CD4-positive, alpha-beta T cell treated with Interleukin-4 for 1 hour (primary cell): ENCODE measurements around the gene DGKE.

Experiments
- DNase-seq, 2 donors: peaks; one replicate each; pipeline ENCODE4 v3.0.0-alpha.2; 2020 to 2022

DGKE gene

DNA sequence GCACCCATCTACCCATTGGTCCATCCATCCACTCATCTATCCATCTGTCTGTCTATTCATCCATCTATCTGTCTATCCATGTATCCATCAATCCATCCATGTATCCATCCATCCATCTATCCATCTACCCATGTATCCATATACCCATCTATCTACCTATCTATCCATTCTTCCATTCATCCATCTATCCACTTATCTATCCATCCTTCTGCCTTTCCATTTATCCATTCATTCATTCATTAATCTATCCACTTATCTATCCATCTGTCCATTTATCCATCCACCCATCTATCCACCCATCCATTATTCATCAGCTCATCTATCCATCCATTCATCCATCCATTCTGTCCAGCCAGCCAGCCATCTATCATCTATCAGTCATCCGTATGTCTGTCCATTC is 58.4 kb downstream of the DGKE start:
- DNase-seq: no peak

DNA sequence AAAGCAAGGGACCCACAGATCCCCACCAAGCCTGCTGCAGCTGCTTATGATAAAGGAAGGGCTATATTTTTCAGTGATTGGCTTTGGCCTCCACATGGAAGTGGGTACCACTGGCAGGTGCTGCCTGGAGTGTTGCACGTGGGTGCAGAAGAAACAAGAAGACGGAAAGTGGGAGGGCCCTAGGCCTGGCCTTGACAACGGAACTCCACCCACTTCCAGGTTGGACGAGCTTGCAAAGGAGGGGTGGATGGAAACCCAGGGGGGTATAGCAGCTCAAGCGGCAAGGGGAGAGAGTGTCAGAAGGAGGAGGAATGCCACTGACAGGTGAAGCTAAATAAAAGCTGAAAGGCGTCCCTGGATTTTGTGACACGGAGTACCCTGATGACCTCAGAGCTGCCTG is 59.6 kb downstream of the DGKE start:
- no peak for DNase-seq

DNA sequence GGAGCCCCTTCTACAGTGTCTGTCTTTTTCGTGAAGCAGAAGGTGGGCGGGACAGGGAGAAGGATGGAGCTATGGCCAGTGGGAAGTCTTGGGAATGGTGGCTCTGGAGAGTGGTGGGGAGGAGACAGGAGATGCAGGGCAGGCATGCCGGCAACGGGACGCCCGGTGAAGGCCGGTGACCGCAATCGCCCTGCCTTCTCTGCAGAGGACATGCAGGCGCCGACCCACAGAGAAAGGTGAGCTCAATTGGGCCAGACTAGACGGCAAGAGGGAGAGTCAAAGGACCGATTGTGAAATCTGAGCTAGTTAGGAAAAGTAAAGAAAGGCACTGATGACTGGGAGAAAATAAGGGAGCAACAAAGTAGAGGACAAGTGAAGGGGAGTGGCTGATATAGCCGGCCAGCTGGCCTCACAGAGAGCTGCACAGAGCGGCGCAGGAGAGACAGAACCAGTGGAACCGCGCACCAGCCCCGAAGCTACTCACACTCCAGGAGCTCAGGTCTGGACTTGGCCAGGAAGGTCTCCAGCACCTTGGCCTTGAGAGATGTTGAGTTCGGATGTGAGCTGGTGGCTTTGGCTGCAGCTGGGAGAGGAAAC is 61.0 kb downstream of the DGKE start:
- DNase-seq: no peak

DNA sequence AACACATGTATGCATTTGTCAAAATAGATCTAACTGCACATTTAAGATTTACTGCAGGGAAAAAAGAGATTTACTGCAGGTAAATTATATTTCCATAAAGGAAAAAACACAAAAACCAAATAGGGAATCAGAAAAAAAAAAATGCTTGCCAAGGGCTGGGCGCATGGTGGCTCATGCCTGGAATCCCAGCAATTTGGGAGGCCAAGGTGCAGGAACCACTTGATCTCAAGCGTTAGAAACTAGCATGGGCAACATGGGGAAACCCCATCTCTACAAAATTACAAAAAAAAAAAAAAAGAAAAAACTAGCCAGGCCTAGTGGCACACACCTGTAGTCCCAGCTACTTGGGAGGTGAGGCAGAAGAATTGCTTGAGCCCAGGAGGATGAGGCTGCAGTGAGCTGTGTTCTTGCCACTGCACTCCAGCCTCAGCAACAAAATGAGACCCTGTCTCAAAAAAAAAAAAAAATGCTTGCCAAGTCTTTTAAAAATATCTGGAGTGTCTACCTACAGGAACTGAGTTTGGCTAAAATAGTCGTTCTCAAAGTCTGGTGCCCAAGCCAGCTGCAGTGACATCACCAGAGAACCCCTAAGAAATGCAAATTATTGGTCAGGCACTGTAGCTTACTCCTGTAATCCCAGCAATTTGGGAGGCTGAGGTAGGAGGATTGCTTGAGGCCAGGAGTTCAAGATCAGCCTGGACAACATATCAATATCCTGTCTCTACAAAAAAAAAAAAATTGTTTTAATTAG is 62.4 kb downstream of the DGKE start:
- DNase-seq: no peak

DNA sequence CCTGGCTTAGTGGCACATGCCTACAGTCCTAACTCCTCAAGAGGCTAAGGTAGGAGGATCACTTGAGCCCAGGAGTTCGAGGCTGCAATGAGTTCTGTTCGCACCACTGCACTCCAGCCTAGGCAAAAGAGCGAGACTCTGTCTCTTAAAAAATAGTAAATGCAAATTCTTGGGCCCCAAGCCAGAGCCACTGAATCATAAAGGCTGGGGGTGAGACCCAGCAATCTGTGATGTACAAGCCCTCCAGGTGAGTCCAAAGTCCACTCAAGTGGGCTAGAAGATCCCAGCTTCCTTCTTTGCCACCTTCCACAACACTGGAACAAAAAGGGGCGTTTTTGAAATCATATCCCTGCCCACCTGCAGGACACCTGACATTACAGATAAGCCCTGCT is 63.0 kb downstream of the DGKE start:
- no peak for DNase-seq

DNA sequence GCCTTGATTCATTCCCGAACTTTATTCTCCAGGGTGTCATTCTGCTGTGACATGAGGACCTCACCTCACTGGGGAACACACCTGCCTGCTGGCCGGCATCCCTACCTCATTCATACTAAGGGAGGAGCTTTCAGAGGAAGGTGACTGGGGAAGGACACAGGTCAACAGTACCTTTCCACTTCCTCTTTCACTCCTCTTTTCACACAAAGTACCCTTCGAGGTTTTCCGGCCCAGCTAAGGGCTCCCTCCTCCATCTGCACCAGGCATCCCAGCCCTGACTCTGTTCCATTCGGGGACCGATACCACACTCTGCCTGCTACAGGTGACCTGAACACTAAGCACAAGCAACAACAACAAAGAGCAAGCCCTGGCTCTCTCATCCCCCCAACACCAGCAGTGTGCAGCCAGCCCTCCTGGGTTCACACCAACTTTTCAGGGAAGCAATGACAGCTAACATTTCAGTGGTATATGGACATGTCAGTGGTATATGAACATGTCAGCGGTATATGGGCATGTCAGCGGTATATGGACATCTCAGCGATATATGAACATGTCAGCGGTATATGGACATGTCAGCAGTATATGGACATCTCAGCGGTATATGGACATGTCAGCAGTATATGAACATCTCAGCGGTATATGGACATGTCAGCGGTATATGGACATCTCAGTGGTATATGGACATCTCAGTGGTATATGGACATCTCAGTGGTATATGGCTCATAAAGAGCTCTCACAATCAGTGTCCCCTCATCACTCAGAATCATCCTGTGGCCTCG is 63.9 kb downstream of the DGKE start:
- no peak for DNase-seq

DNA sequence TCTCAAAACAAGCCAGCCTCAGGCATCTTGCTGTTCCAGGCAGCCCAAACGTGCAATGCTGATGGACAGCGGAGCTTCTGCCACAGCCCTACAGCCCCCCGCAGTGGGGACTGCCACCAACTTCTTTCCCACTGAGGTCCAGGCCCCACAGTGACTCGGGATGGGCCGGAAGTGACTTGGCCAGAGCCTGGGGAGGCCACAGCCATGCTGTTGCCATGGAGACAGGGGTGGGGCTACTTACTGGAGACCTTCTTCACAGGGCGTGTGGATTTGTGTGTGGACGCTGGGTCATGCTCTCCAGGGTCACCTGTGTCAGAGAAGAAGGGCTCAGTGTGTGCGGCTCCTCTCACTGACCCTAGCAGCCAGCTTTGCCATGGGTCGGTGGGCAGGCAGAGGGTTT is 64.9 kb downstream of the DGKE start:
- DNase-seq: no peak

DNA sequence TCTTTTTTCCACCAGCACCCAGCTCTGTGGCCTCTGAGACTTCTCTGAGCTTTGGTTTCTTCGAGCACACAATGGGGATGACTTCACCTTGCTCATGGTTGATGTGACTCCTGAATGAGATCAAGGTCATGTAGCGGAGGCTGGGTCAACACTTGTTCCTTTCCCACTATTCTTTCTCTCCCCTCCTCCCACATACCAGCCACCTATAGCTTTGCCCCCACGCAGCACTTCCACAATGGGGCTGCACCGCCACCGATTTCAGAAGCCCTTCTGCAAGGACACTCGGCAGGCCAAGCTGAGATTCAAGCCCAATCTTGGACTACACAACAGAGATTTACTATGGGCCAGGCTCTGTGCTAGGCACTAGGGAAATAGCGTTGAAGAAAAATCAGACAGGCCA is 65.5 kb downstream of the DGKE start:
- no peak for DNase-seq

DNA sequence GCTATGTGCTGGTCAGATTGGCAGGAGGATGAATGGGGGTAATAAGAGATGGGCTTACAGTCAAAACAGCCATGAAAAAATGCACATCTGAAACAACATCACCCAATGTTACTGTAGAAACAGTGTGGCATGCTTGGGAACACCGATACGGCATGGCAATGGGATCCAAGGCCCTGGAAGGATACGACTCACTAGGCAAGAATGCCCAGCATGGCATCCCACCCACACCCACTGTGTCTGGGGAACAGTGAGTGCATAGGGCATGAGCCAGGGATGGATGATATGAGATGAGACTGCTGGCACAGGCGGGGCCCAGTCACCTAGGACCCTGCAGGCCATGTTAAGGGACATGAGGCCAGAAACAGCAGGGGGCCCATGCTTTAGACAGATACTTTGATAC is 68.4 kb downstream of the DGKE start:
- no peak for DNase-seq

DNA sequence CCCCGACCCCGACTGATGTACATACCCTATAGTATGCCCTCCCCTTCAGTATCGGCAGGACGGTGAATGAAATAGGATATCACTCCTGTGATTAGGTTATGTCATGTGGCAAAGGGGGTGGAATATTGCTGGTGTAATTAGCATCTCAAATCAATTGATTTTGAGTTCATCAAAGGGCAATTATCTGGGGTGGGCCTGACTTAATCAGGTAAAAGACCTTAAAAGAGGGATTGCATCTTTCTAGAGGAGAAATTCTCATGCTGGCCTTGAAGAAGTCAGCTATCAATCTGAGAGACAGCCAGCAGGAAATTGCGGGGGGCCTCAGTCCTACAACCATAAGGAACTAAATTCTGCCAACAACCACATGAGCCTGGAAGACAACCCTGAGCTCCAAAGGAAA is 69.6 kb downstream of the DGKE start:
- no peak for DNase-seq

DNA sequence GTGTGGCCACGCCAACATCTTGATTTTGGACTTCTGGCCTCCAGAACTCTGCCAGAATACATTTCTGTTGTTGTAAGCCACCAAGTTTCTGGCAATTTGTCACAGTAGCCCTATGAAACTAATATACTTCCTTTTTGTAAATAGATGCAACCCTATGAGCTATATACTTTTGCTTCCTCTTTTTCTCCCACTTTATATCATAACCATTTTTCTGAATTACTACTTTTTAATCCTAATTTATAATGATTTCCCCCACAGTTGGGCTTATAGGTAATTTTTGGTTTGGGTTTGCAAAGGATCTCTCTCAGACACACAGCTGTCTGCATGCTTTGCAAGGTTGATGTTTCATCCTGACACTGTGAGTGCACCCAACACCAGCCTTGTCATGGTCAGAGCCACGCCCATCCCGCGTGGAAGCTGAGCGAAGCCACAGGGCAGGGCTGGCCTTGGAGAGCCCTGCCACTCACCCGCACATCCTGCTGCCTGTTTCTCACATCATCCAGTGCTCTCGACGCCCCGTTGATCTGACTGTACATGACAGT is 74.1 kb downstream of the DGKE start:
- peak; percentile 26 to 75 for DNase-seq

DNA sequence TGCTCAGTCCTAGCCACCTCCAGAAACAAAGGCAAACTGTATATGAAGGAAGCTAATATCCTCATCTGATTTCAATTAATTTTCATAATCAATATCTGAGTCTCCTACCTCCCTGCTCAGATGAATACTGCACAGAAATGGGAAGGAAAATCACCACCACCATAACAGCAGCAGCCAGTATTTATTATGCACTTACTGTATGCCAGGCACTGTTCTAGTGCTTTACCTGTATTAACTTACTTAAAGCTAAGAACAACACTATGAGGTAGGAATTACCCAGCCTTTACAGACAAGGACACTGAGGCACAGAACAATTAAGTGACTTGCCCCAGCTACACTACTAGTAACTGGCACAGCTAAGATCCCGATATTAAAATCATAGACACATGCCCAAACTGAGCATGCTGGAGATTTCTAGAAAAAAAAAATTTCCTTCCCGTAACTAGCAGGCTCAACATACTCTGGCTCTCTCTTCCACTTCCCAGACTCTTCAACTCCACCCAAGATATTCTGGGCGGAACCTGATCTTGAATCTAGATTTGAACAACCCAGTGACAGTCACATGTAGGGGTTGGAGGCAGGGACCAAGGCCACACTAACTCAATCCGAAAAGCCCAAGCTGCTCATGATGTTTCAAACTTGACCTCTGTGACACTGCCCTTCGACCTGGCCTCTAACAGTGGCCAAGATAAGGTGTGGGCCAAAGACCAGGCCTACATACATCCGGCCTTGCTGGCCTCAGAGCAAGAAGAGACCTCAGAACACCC is 76.0 kb downstream of the DGKE start:
- no peak for DNase-seq

DNA sequence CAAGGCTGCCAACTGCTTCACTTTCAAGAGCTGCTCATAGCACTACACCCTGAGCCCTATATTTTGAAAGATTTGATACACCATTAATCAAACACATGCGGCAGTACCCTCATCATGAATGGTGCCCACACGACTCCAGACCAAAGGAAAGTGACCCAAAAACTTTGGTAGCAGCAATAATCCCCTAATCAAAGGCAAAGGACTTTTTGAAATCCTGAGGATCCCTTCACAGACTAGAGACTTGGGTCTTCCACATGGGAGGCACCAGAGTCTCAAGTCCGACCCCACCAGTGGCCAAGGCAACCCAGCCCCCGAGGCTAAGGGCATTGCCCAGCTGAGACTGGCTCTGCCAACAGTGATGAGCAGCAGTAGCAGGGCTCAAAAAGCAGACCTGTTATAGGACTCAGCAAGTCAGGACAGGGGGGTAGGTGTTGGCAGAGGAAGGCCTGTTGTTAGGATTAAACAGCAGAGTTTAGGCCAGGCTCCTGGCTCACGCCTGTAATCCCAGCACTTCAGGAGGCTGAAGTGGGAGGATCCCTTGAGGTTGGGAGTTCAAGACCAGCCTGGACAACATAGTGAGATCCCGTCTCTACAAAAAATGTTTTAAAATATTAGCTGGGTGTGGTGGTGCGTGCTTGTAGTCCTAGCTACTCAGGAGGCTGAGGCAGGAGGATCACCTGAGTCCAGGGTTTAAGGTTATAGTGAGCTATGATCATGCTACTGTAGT is 76.7 kb downstream of the DGKE start:
- DNase-seq: no peak

DNA sequence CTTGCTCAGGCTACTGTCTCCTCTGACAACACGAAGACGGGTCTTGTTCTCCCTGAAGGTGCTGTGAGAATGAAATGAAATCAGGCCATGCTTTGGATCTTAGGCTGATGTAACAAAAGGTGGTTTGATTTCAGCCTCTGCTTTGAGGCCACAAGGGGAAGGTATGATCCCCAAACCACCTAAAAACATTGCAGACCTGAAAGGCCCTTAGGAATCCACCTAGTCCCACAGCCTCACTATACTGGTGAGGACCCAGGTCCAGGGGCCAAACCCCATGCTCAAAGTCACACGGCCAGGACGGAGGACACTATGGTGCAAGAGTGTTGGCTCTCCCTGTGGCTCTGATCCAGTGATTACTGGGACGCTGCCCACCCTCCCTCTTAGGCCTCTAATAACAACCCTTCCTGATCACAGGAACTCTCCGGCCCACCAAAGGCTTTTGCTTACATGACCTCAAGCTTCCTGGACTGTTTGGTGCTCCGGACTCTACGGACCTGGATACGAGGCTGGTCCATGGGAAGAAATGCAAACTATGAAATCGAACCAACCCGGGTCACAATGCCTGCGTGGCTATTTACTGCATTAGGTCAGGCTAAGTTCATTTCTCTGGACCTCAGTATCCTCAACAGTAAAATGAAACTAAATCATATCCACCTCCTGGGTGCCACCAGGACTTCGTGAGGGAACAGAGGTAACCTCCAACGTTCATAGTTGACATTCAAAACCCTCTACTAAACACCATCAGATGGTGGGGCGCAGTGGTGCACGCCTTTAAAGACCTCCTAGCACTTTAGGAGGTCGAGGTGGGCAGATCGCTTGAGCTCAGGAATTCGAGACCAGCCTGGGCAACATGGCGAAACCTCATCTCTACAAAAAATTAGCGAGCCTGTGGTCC is 78.4 kb downstream of the DGKE start:
- no peak for DNase-seq

DNA sequence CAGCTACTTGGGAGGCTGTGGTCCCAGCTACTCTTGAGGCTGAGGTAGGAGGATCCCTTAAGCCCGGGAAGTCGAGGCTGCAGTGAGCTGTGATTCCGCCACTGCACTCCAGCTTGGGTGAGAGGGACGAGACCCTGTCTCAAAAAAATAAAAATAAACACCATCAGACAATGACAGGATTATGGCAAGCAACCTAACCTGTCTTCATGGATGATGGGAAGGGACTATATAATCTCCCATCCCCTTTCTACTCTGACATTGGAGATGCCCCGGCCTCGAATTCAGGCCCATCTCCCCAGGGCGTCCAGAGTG is 79.0 kb downstream of the DGKE start:
- DNase-seq: no peak

DNA sequence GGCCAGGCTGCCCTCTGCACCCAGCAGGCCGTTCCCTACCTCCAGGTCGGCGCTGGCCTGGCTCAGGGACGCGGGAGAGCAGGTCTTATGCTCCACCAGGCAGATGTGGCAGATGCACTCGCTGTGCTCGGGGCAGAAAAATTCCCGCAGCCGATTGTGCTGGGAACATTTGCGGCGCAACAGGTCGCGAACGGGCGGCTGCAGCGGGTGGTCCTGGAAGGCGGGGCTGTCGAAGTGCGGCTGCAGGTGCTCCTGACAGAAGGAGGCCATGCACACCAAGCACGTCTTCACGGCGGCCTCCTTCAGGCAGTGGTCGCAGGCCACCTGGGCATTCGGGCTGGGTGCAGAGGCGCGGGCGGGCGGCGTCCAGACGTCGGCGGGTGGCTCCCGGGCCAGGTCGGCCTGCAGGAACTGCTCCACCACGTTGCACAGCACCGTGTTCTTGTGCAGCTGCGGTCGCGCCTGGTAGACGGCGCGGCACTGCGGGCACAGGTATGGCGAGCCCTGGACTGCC is 79.5 kb downstream of the DGKE start:
- no peak for DNase-seq

DNA sequence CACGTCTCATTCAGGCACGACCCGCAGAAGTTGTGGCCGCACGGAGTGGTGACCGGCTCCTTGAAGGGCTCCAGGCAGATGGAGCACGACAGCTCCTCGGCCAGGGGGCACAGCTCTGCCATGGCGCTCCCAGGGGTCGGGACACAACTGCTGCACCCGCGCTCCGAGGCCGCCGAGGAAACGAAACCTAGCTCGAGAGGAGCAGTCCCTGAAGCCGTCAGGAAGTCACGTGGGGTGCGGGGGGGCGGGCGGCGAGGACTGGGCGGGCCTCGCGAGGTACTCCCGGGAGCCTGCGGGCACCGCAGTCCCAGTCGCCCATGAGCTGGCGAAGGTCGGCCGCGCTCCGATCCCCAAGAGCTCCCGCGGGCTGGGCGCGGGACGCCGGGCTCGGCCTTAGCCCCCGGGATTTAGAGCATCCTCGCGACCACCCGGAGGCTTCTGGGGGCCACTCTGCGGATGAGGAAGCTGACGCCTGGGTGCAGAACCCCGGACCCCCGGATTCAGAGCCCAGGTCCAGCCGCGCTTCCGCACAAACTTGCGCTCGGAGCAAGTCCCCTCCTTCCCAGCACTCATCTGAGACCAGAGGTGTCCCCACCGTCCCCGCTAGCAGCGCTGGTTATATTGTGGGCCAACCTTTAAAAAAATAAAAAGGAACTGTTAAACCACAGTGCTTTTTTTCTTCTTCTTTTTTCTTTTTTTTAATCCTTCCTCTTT is 80.1 kb downstream of the DGKE start, which contains the start of gene TRIM25:
TRIM25 (minus strand) TSS at position 183 of the 714 bp plus-strand sequence; CDS start at position 122, 61 bp downstream.
- DNase-seq: peak; percentile 85 to 88

DNA sequence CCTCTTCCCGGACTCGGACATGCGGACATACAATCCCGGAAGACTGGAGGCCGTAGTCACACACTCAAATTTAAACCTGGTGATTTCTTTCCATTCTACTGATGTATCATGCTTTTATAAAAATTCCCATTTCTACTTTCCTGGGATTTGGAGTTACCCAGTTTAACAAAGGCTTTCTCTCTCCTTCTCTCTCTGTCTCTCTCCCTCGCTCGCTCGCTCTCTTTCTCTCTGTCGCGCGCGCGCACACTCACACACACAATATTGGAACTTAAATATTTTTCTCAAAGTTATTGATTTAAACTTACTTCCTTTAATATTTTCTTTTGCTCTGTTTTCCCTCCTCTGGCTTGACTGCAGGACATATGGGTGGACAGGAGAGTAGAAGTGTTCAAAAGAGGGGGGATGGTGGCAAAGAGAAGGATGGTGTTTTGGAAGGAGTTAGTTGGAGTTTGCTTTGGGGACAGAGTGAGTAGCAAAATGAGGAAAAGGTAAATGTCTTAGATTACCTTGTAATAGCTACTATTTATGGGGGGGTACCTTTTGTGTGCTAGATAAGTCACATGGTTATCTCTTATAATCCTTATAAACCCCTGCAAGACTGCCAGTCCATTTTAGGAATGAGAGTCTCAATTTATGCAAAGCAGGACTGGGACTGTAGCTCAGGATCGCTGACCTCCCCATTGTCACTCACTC is 80.8 kb downstream of the DGKE start:
- DNase-seq: no peak

DNA sequence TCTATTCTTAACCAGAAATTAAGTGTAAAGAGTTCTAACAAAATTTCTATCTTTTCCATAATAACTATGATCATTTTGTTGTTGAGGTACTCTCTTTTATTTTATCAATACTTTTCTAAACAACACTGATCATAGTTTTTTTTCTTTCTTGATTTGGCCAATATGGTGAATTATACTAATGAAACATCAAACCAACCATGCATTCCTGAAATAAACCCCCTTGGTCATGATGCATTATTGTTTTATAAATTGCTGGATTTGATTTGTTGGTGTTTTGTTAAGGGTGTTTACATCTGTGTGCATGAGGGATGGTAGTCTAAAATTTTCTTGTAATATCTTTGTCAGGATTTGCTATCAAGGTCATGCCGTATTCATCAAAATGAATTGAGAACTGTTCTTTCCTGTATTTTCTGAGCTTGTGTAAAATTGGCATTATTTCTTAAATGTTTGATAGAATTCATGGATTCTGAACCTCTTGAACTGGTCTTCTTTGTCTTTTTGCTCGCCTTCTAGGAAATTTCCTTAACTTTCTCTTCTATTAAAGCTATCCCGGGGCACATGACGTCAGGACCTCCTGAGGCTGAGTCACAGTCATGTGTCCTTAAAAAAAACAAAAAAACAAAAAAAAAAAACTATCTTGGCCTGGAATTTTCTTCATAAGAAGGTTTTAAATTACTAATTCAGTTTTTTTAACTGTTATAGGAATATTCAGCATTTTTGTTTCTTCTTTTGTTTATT is 83.8 kb downstream of the DGKE start:
- no peak for DNase-seq
